Measurements from ENCODE around the gene FAIM2.

FAIM2 gene

DNA sequence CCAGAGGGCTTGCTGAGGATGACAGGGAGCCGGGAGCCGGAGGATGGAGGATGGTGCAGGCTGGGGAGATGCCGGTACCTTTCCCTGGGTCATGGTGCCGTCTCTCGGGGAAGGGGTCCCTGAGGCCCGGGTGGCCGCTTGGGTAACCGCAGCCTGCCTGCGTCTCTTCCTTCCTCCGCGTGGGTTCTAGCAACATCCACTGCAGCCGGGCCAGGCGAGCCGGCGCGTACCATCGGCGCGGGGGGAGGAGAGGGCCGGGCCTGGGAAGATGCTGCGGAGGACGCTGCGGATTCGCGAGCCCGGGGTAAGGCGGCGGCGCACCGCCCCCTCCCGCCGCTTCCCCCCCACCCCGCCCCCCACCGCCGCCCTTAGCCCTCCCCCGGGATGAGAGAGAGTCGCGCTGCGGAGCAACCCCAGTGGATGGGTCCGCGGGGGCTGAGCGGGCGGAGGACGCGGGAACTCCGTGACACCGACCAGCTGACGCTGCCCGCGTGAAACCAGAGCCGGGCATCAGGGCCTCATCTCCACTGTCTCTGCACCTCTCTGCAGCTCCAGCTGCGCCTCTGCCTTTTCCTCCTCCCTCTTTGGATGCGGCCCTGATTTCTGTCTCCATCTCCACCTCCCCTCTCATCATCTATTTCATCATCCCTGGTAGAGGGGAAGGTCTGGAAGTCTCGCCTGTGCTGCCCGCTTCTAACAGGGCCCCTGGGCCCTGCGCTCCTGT, at the start of gene FAIM2:
Gene FAIM2 (minus strand): TSS at position 201 of the 724 bp plus-strand sequence. CDS start 108 bp downstream, at position 93.
- no peak for FAIRE-seq

GRCh38 chr12:49953151-49953550, 49.5 kb upstream of the FAIM2 start:
- no peak for FAIRE-seq

- FAIRE-seq = no peak
These were observed 48.8 kb upstream of the FAIM2 start for GRCh38 chr12:49952391-49953055.

- FAIRE-seq = no peak
These were observed 47.9 kb upstream of the FAIM2 start for GRCh38 chr12:49951411-49952240.

- no peak for FAIRE-seq
These were observed 46.9 kb upstream of the FAIM2 start, which contains the start of gene AQP2 for GRCh38 chr12:49950273-49951251. TSS of gene AQP2 (plus strand) at chr12:49950737. CDS start at chr12:49950831, 94 bp downstream.

DNA sequence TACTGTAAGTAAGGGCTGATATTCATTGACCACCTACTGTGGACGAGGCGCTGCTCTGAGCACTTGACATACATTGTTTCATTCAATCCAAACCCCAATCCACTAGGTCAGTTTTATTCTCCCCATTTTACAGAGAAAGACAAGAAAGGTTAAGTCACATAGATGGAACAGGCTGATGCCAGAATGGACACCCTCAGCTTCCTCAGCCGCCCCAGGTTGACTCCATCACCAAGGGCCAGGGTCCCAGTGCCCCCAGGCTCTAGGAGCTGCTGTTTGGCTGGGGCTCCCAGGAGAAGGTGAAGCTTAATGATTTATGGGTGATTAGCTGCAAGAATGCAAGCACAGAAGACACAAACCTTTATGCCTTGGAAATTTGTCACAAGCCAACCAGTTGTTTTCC, 46.2 kb upstream of the FAIM2 start:
- FAIRE-seq = no peak

DNA sequence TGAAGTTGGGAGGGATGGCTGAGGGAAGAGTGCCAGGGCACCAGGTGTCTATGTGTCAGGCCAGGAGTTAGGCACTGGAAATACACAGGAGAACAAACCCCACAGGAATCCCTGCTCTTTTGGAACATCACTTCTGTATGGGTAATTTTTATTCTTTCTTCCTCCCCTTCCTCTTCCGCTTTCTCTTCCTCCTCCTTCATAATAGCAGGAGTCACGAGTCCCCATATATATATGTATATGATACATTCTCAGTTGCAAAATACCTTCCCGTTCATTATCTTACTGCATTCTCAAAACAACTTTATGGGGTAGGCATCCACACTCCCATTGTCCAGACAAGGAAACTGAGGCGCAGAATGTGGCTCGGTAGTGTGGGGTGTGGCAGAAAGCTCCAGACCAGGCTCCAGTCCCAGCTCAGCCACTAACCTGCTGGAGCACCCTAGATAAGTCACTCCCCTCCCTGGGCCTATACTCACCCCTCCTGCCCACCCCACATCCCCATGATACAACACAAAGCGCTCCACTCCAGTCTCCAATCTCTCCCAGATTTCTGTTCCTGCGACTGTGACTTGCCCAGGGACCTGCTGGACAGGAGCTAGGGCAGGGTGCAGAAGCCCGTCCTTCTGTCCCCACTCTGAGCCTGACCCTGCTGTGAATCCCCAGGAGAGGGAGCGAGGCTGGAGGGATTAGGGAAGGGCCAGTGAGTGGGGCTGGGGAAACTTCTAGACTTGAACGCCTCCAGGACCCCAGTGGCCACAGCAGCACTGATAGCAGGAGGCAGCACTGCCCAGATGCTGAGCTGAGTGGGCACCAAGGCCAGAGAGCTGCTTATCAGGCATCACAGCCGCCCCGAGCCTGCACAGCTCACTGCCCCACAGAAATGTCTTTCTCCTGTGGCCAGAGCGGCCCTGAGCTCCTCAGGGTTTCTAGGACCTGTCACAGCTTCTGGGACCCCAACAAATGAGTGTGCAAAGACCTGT, 45.5 kb upstream of the FAIM2 start:
- no peak for FAIRE-seq

DNA sequence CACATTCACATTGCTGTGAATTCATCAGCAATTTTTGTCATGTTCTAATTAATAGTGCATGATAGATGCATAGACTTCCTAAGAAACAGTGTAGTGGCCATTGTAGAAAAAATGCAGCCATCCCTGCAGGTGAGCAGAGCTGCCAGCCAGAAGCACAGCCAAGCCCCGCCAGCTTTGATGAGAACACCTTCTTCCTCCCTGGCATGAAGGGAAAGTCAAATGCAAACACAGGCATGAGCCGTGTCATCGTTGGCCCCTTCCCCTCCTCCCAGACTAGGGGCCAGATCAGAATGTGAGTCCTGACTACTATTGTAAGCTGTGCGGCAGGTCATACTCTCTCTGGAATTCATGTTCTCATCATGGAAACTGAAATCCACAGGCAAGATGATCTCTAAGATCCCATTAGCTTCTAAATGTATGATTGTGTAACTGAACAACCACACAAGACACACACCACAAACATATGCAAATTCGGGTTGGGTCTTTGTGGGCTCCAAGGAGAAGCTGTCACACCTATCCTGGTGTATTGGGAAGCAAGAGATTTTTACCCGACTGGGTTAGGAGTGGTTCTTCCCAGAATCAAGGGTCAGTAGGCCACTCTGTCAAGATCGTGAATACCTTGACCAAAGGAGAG, 44.0 kb upstream of the FAIM2 start:
- no peak for FAIRE-seq

DNA sequence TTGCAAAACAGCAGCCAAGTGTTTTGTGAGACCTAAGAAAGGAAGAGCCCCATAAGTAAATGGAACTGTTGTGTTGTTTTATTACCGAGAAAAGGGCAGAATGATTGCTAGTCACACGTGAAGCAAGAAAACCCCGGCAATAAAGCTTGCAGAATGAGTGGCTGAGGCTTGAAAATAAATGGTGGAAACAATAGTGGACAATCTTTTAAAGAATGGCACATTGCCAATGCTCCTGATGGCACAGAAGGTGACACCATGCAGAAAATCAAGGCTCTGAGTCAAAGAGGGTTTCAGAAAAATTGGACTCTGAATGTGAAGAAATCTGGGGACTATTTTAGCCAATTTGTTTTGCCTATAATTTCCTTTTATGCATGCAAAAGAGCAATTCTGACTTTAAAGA, 42.8 kb upstream of the FAIM2 start:
- FAIRE-seq = no peak

- no peak for FAIRE-seq
These were observed 42.4 kb upstream of the FAIM2 start for GRCh38 chr12:49946086-49946485.

DNA sequence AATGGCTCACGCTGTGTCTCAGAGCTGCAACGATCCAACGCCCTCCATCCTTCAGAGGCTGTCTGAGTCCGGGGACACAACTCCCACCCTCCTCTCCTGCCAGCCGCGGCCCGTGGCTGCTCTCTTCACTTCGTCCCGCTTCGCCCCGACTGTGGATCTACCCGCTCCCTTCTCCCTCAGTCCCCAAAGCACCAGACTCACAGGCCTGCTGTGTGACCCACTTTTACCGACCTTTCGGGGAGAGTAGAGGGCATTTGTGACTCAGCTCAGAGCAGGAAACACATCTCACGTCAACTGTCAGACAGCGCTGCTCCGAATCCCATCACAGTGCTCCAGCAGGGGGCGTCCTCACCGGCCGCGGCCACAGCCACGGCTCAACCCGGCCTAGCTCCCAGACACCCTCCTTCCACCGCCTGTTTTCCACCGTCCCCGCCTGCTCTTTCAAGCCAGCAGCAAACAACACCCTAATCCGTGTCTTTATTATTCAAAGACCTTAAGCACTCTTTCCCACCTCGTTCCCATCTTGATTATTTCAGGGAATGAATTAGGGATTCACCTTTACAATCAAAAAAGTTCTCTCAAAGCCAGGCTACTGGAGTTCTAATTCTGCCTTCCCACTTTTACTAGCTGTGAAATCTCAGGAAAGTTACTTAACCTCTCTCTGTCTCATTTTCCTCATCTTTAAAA, 41.8 kb upstream of the FAIM2 start:
- FAIRE-seq = no peak

- FAIRE-seq = no peak
These were observed 41.0 kb upstream of the FAIM2 start for GRCh38 chr12:49944718-49945117.

- no peak for FAIRE-seq
These were observed 40.3 kb upstream of the FAIM2 start for GRCh38 chr12:49944046-49944445.

GRCh38 chr12:49943625-49943960, 39.9 kb upstream of the FAIM2 start:
- FAIRE-seq = no peak

DNA sequence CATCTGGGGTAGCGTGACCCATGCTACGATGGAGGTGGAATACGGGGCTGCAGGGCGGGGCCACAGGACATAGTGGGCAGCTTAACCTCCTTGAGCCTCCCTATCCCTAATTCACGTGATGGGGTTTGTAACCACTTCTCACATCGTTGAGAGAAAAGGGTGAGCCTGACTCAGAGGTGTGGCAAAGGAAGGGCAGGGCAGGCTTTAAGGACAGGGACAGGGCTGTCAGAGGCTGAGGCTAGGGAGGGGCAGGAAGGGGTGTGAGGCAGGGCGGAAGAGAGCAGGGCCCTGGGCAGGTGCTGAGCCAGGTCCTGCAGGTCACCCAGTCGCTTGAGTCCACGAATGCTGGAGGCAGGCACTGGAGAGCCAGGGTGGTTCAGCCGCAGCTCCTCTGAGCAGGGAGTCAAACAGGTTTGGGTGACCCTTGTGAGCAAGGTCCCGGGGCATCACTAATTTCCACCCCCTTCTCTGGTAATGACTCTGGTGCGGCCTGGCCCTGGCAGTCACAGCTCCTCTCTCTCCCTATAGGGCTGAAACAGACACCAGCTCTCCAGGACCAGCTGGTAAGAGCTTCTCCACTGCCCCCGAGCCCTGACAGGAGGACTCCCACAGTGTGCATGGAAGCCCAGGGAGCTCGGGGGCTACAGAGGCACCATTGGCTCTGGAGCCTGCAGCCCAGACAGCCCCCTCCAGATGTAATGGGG, 39.4 kb upstream of the FAIM2 start:
- no peak for FAIRE-seq

GRCh38 chr12:49942512-49942893, 38.8 kb upstream of the FAIM2 start:
- no peak for FAIRE-seq

DNA sequence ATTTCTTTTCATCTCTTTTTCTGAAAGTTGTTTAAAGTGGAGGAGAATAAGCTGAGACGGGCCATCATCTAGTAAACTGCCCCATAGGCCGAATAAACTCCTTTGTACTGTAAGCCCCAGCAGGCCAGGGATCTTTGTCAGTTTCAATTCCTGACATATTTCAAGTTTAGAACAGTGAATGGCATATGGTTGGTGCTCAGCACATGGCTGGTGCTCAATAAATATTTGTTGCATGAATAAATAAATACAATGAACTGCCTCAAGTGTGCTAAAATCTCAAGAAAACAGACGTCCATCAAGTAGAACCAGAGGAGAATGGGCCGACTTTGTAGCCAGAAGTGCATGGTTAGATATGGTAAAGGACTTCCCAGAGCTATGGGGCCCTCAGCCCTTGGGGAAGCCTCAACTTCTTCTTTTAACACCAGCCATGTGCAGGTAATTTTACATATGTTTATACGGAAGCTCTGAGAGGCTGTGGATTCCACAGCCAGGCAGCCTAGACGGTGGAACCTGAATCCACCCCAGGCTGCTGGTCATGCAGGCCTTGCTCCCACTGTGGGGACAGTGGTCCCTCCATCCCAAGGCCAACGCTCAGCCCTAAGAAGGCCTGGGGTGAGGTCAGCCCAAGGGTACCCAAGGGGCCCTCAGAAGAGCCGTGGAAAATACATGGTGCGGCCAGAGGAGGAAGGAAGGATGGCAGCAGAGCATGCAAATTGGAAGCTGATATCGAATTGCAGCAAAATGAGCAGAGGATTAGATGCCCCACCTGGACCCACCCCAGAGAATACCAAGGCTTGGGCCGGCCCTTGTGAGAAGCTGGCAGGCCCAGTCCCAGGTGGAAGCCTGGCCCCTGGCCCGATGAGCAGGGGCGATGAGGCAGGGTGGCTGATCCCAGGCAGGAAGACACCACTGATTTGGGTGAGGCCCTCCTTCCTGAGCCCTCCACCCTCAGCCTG, 38.1 kb upstream of the FAIM2 start:
- FAIRE-seq = no peak

GRCh38 chr12:49939707-49940106, 36.0 kb upstream of the FAIM2 start:
- no peak for FAIRE-seq
